Central memory CD8-positive, alpha-beta T cell (primary cell): ENCODE results near the gene PLEKHA4.
A peak's percentile ranks its signal among the peaks of the same experiment; 100 is the strongest.

ENCODE experiments used
- ATAC-seq: fragments of 150-1000 bp; cut with Tn5 transposase; replicated peaks from 2 replicates; pipeline ENCODE4 v1.10.0; 2022; ENCODE audit warnings: mild to moderate bottlenecking, moderate FRiP score, moderate number of reproducible peaks; ENCODE audit not compliant: poor library complexity, severe bottlenecking; ENCODE audit errors: extremely low read depth
- DNase-seq, 2 donors: peaks; one replicate each; pipeline ENCODE4 v3.0.0; 2021; ENCODE audit warnings: low spot score in 2 of 2
- H3K27ac Mint-ChIP-seq: one replicate; pipeline ENCODE4 v1.8.0; 2022; ENCODE audit warnings: low read depth, mild to moderate bottlenecking, moderate library complexity, mixed read lengths
- H3K27me3 Mint-ChIP-seq: one replicate; pipeline ENCODE4 v1.8.0; 2022; ENCODE audit warnings: mixed read lengths
- H3K36me3 Mint-ChIP-seq: one replicate; pipeline ENCODE4 v1.8.0; 2022; ENCODE audit warnings: mild to moderate bottlenecking, moderate library complexity, mixed read lengths; ENCODE audit not compliant: insufficient read depth
- H3K4me1 Mint-ChIP-seq: one replicate; pipeline ENCODE4 v1.8.0; 2022; ENCODE audit warnings: mixed read lengths
- H3K4me3 Mint-ChIP-seq: one replicate; pipeline ENCODE4 v1.8.0; 2022; ENCODE audit warnings: mild to moderate bottlenecking, moderate library complexity, mixed read lengths
- H3K9me3 Mint-ChIP-seq: one replicate; pipeline ENCODE4 v1.8.0; 2022; ENCODE audit warnings: mixed read lengths

Gene PLEKHA4

GRCh38 chr19:48826606-48827020, 41.8 kb downstream of the PLEKHA4 start:
- H3K9me3 Mint-ChIP-seq = no peaks in the 10 kb centered on the region
- no peak overlapping the region for H3K27ac Mint-ChIP-seq
- no peak overlapping the region for H3K4me3 Mint-ChIP-seq
- H3K27me3 Mint-ChIP-seq = no peaks in the 10 kb centered on the region
- H3K36me3 Mint-ChIP-seq = no peaks in the 10 kb centered on the region
- no peak for ATAC-seq
- DNase-seq = no peak
- no peaks in the 10 kb centered on the region for H3K4me1 Mint-ChIP-seq

GRCh38 chr19:48822514-48822913, 45.9 kb downstream of the PLEKHA4 start:
- no peak overlapping the region for H3K4me3 Mint-ChIP-seq
- no peaks in the 10 kb centered on the region for H3K36me3 Mint-ChIP-seq
- H3K27me3 Mint-ChIP-seq = no peaks in the 10 kb centered on the region
- DNase-seq (no peak), ATAC-seq (no peak)
- H3K4me1 Mint-ChIP-seq = no peaks in the 10 kb centered on the region
- H3K27ac Mint-ChIP-seq = no peak overlapping the region
- no peaks in the 10 kb centered on the region for H3K9me3 Mint-ChIP-seq

DNA sequence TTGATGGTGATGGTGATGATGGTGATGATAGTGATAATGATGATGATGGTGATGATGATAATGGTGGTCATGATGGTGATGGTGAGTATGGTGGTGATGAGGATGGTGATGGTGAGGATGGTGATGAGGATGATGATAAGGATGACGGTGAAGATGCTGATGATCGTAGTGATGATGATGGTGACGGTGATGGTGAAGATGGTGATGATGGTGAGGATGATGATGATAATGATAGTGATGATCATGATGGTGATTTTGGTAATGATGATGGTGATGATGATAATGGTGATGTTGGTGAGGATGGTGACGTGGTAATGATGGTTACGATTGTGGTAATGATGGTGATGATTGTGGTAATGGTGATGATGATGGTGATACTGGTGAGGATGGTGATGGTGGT, 46.8 kb downstream of the PLEKHA4 start:
- H3K27me3 Mint-ChIP-seq = no peaks in the 10 kb centered on the region
- H3K4me3 Mint-ChIP-seq = no peak overlapping the region
- DNase-seq (no peak), ATAC-seq (no peak)
- H3K4me1 Mint-ChIP-seq = no peaks in the 10 kb centered on the region
- no peaks in the 10 kb centered on the region for H3K36me3 Mint-ChIP-seq
- H3K27ac Mint-ChIP-seq = no peak overlapping the region
- H3K9me3 Mint-ChIP-seq = no peaks in the 10 kb centered on the region

GRCh38 chr19:48819366-48819816, 49.0 kb downstream of the PLEKHA4 start:
- DNase-seq (no peak), ATAC-seq (no peak)
- H3K4me1 Mint-ChIP-seq = no peaks in the 10 kb centered on the region
- H3K4me3 Mint-ChIP-seq = no peak overlapping the region
- H3K9me3 Mint-ChIP-seq = no peaks in the 10 kb centered on the region
- H3K27me3 Mint-ChIP-seq = no peaks in the 10 kb centered on the region
- H3K36me3 Mint-ChIP-seq = no peaks in the 10 kb centered on the region
- no peak overlapping the region for H3K27ac Mint-ChIP-seq

GRCh38 chr19:48818234-48818820, 50.1 kb downstream of the PLEKHA4 start:
- H3K9me3 Mint-ChIP-seq = no peaks in the 10 kb centered on the region
- no peak for ATAC-seq
- DNase-seq = no peak
- no peaks in the 10 kb centered on the region for H3K27me3 Mint-ChIP-seq
- H3K4me1 Mint-ChIP-seq = no peaks in the 10 kb centered on the region
- H3K27ac Mint-ChIP-seq = no peak overlapping the region
- H3K36me3 Mint-ChIP-seq = no peaks in the 10 kb centered on the region
- no peak overlapping the region for H3K4me3 Mint-ChIP-seq

GRCh38 chr19:48817585-48818124, 50.8 kb downstream of the PLEKHA4 start:
- DNase-seq = no peak
- H3K27ac Mint-ChIP-seq = no peak overlapping the region
- no peak for ATAC-seq
- no peaks in the 10 kb centered on the region for H3K36me3 Mint-ChIP-seq
- H3K4me3 Mint-ChIP-seq = no peak overlapping the region
- no peaks in the 10 kb centered on the region for H3K9me3 Mint-ChIP-seq
- H3K4me1 Mint-ChIP-seq = peaks cover 2% of the 10 kb centered on the region
- no peaks in the 10 kb centered on the region for H3K27me3 Mint-ChIP-seq

DNA sequence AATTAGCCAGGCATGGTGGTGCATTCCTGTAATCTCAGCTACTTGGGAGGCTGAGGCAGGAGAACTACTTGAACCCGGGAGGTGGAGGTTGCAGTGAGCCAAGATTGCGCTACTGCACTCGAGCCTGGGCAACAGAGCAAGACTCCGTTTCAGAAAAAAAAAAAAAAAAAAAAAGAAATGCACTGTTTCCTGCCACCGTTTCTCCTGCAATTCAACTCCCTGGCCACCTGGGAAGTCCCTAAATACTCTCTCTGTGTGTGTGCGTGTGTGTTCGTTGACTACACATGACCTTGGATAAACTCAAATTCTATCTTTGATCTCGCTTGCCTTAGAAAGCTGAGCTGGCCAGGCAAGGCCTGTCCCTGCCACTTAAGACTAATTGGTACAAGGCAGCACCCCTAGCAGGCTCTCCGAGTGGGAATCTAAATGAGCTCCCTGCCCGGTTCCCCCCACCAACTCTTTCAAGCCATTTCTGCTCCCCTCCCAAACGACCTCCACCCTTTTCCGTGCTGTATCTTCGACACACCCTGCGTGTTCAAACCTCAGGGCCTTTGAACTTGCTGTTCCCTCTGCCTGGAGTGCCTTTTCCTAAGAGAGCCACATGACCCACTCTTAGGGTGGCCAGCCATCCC, 52.4 kb downstream of the PLEKHA4 start:
- Mint-ChIP-seq H3K27me3 (no peaks in the 10 kb centered on the region), H3K9me3 (no peaks in the 10 kb centered on the region), H3K27ac (no peak overlapping the region), H3K36me3 (no peaks in the 10 kb centered on the region), H3K4me1 (peaks cover 9% of the 10 kb centered on the region), H3K4me3 (no peak overlapping the region)
- no peak for DNase-seq
- peak; percentile 48 for ATAC-seq

DNA sequence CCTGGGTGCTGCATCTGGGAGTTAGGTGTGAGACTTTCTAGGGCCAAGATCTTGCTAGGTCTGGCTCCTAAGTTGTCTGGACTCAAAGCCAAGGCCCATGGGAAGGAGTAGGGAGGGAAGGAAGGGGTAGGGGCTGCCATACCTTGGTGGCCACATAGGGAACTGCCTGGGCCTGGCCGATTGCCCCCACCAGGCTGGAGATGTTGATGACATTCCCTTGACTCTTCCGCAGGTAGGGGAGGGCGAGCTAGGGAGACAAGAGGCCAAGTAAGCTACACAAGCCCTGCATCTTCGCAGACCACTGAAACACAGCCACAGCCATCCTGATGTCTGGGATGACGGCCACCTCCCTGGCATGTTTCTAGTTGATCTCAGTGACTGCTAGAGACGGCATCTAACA, 53.5 kb downstream of the PLEKHA4 start:
- no peak overlapping the region for H3K27ac Mint-ChIP-seq

GRCh38 chr19:48813123-48813913, 55.1 kb downstream of the PLEKHA4 start:
- Mint-ChIP-seq H3K9me3 (no peaks in the 10 kb centered on the region), H3K4me1 (peaks cover 27% of the 10 kb centered on the region), H3K36me3 (no peaks in the 10 kb centered on the region), H3K27ac (peak overlapping the region; percentile 84), H3K27me3 (no peaks in the 10 kb centered on the region), H3K4me3 (peak overlapping the region; percentile 81)
- ATAC-seq (no peak), DNase-seq (no peak)

More for the DNA sequence above, 53.5 kb downstream of the PLEKHA4 start:
- ATAC-seq (no peak), DNase-seq (no peak)
- Mint-ChIP-seq H3K4me1 (peaks cover 17% of the 10 kb centered on the region), H3K9me3 (no peaks in the 10 kb centered on the region), H3K27me3 (no peaks in the 10 kb centered on the region), H3K4me3 (no peak overlapping the region), H3K36me3 (no peaks in the 10 kb centered on the region)

- peak overlapping the region; percentile 81 for H3K4me3 Mint-ChIP-seq
- DNase-seq (no peak), ATAC-seq (no peak)
- H3K9me3 Mint-ChIP-seq = no peaks in the 10 kb centered on the region
- peak overlapping the region; percentile 68 for H3K27ac Mint-ChIP-seq
- peaks cover 33% of the 10 kb centered on the region for H3K4me1 Mint-ChIP-seq
- H3K36me3 Mint-ChIP-seq = peaks cover 2% of the 10 kb centered on the region
- H3K27me3 Mint-ChIP-seq = no peaks in the 10 kb centered on the region
These were observed 56.1 kb downstream of the PLEKHA4 start for GRCh38 chr19:48812094-48812929.

DNA sequence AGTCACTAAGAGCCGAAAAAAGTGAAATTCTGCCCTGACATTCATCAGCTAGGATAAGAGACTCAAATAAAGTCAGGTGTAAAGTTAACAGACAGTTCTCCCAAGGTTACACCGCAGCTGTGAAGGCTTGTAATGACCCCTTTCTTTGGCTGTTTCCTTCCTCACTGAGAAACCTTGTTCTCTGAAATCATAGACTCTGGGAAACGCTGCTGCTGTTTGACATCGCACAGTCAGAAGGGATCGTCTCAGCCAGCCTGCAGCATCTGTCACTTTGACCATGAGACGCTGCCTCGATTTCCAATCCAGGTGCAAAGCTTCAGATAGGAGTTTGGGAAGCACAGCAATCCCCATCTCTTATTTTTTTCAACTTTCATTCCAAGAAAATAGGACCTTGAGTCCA, 58.3 kb downstream of the PLEKHA4 start:
- ATAC-seq = no peak
- Mint-ChIP-seq H3K27ac (peak overlapping the region; percentile 83), H3K9me3 (no peaks in the 10 kb centered on the region)

More for the DNA sequence above, 58.3 kb downstream of the PLEKHA4 start:
- DNase-seq = no peak
- no peaks in the 10 kb centered on the region for H3K27me3 Mint-ChIP-seq
- H3K36me3 Mint-ChIP-seq = peaks cover 2% of the 10 kb centered on the region
- peak overlapping the region; percentile 81 for H3K4me3 Mint-ChIP-seq
- peaks cover 33% of the 10 kb centered on the region for H3K4me1 Mint-ChIP-seq
